Bone marrow (tissue), 2 donors: Measurements from ENCODE around the gene LCE1E.

Source experiments
- DNase-seq, 2 donors: peaks; one replicate each; lab custom pipeline; 2025; lab: John Stamatoyannopoulos, UW

The LCE1E gene, protein sequence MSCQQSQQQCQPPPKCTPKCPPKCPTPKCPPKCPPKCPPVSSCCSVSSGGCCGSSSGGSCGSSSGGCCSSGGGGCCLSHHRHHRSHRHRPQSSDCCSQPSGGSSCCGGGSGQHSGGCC

GRCh38 chr1:152786077-152786476 lies at the start of gene LCE1E:
Gene LCE1E, plus strand, starts transcription at chr1:152786257. Its CDS starts 1,043 bp downstream, at chr1:152787300.
- DNase-seq: no peak

DNA sequence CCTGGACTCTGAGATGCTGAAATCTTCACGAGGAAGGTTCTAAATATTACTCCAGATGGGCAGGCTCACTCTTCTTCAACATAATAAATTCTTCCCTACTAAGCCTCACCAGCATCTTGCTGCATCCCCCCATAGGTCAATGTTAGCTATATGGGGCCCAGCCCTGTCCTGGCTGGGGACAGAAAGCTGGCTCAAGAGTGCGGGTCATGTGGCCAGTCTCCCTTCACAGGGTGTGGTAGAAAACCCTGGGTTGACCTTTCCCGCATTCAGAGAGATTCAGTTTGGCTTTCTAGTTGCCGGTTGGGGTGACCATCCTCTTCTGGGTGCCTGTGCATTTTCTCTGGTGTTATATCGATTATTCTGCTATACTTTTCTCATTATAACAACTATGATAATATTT lies 48.1 kb upstream of the LCE1E start:
- no peak for DNase-seq

DNA sequence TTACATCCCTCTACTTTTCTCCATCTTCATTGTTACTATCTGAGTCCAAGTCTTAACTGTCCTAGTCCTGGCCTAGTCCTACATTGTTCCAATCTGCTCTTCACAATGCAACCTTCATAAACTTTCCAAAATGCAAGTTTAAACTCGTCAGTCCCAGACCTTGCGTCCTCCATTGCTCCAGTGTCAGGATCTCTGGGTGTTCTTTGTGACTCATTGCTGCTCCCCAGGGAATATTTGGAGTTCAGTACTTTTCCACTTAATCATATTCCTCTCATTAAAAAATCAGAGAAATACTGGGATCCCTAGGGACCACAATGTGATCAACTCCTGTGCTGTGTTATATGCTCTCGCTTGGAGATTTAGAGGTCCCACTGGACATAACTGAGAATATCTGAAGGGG lies 46.2 kb upstream of the LCE1E start:
- no peak for DNase-seq

DNA sequence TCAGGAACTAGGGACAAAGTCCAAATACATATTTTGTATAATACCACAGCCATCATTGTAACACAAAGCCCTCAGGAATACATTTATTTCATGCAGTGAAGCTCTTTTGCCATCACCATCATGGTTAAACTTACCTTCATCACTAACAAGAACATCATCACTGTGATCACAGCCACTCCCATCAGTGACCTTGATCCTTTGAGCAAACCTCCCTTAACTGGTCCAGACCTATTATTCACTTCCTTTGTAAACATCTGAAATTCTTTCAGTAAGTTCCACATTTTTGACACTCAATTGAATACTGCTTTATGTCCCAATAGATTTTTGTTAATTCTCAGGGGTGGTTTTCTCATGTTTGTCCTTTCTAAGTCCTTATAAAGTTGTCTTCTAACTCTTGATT lies 44.4 kb upstream of the LCE1E start:
- no peak for DNase-seq

DNA sequence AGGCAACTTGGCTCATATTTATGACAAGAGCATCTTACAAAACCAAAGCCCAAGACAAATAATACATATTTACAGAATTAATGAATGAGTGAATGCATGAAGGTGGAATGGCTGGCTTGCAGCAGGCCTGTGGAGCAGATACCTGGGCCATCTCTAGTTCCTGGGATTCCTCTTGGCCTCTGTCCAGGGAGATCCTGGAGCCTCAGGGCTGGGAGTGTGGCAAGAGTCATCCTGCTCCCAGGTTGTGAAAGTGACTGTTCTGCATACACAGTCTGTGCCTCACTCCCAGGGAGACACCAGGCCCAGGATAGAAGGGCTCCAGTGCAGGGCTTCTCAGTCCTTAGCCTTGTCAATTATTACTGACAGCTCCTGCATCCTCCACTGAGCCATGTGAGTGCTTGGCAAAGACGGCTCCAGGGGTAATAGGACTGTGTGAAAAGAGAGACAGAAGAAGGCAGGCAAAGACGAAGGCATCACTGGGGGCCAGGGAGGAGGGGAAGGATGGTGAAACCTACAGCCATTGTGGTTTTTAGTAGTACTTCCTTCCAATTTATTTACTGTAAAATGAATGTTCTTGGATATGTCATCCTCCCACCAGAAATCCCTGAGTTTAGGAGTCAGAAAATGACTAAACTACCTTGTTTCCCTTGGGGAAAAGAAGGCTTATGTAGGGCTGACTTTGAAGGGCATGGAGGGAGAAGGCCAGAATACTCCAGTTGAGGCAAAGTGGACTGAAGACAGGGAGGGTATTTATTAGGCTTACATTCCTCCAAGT lies 42.5 kb upstream of the LCE1E start:
- DNase-seq: no peak

DNA sequence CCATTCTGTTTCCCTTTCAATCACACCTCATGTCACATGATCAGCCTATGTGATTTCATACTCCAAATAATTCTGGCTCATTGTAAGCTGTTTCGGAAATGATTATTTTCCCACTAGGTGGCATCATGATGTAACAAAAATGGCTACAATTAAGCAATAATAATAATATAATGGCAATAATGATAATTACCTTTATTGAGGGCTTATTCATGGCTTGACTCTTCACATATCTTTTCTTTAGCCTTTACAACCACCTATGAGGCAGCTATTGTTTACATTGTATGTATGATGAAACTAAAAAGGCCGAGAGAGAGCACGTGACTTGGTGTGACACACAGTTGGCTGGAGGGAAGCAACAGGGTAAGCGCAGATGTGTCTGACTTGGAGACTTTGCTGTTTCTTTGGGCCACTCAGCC lies 40.8 kb upstream of the LCE1E start:
- no peak for DNase-seq

DNA sequence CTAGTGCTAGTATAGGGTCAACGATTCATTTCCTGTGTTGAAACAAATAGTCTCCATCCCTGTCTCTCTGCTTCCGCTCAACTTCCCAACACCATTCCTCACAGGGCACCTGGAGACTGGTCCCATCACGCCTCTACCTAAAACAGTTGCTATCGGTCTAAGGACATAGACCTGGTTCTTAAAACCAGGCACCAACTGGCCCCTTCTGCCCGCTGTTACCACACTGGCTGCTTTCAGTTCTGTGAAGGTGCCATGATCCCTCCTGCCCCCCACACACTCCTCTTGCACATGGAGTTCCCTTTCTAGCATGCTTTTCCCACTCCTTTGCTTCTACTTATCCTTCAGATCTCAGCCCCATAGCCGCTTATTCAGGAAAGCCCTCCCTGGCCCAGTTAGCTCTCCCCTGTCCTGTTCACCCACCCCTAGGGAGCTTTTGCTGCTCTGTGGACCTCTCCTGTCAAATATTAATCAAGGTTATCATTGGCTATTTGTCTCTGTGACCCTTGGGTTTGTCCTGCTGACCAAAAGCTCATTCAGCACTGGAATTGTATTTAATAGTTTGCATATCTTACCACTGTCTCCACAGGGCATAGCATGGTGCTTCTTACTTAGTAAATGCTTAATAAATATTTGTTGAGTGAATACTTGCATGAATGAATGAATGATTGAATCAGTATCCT lies 40.2 kb upstream of the LCE1E start:
- no peak for DNase-seq

- no peak for DNase-seq
These were observed 38.2 kb upstream of the LCE1E start for GRCh38 chr1:152747831-152748230.

DNA sequence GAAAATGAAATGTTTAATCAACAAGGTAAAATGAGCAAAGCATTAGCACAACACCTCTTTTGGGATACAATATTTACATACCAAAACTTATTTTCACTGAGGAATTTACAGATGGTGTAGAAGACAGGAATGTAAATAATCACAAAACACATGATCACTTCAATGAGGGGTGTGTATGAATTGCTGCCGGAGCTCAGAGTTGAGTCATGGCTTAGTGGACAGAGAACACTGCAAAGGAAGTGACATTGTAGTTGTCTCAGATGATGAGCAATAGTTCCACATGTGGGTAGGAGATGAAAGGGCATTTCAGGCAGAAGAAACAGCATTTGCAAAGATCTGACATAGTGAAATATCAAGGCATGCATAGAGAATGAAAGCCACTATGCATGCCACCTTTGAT lies 33.8 kb upstream of the LCE1E start:
- no peak for DNase-seq

DNA sequence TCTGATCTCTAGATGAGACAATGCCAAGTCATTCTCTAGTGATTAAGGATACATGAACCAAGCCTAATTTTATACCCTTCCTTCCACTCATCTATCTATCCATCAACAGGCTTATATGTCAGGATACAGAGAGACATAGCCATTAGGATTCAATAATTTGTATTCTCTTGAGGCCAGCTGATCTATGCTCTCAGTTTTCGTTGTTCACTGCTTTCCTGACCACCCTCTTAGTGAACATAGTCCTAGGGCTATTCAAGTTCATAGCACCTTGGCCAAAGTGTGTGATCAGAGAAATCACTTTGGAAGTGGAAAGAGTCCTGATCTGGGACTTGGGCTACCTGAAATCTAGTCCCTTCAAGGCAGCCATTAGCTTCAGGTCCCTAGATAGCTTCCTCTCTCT lies 32.5 kb upstream of the LCE1E start:
- DNase-seq: no peak

DNA sequence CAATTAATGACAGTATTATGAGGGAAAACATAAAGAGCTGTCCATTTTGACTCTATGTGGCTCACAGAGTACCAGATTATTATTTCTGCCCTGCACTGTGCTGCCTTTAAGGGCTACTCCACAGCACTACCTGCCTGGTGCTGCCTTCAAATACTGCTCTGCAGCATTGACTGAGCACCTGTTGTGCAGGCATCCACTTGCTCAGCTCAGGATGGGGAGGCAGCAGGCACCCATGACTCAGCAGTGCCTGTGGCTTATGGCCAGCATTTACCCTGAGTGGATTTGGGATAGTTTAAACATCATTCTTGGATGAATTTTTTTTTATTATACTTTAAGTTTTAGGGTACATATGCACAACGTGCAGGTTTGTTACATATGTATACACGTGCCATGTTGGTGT lies 29.2 kb upstream of the LCE1E start:
- no peak for DNase-seq

DNA sequence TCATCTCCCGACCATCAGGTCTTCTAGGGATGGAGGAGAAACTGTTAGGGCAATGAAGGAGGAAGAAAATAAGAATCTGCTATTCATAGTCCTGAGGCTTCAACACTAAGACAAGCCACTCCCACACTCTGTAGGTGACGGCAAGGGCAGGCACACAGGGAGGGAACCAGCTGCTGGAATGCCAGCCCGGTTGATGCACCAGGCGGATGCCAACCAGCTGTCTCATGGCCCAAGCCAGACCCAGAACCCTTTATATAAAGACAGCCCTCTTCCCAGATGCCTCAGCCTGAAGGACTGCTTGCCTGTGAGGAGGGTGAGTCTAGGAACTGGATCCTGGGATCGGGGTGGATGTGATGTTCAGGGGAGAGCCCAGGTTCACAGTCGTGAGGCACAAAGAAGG lies 28.3 kb upstream of the LCE1E start, which contains the start of gene KPRP:
Gene KPRP (plus strand): TSS at position 279 of the 400 bp plus-strand sequence. CDS start 1,564 bp downstream, outside the sequence.
- DNase-seq: no peak

DNA sequence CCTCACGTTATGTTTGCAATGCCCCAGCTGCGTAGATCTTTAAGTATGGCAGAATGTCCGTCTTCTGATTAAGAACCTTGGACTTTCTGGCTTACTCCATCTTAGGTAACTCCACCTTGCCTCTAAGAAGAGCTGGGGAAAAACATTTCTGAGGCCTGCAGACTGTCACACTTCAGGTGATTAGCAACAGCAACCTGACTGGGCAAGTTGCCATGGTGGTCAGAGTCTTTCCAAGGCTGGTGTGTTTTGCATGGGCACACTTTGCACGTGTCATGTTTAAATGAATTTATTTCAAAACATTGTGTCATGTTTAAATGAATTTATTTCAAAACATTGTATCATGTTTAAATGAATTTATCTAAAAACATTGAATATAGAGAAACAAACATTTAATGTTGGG lies 27.4 kb upstream of the LCE1E start:
- no peak for DNase-seq

GRCh38 chr1:152759453-152760173 lies 26.4 kb upstream of the LCE1E start:
- no peak for DNase-seq

GRCh38 chr1:152760551-152761190 lies 25.4 kb upstream of the LCE1E start:
- DNase-seq: no peak

GRCh38 chr1:152761609-152762213 lies 24.3 kb upstream of the LCE1E start:
- no peak for DNase-seq

- DNase-seq: no peak
These were observed 17.1 kb upstream of the LCE1E start for GRCh38 chr1:152768847-152769533.

DNA sequence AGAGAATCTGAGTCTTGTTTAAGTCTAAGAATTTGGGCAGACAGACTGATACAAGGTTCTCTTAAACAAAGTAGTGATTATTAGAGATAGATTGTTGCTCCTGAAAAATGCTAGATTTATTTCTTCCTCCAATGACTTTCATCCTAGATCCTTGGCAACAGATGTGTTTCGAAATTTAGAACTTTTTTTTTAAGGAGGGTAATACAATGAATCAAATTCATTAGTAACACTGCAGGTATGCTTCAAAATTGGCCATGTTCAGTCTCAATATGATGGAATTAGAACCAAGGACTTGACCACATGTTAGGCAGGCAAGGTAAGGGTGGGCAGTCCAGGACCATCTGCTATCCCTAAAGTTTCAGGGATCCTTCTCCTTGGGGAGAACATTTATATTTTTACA lies 15.6 kb upstream of the LCE1E start:
- no peak for DNase-seq

- no peak for DNase-seq
These were observed 11.2 kb upstream of the LCE1E start, which contains the start of gene LCE1F for GRCh38 chr1:152774875-152775274. Gene LCE1F, plus strand, starts transcription at chr1:152775140. Its CDS starts 1,232 bp downstream, at chr1:152776372.

DNA sequence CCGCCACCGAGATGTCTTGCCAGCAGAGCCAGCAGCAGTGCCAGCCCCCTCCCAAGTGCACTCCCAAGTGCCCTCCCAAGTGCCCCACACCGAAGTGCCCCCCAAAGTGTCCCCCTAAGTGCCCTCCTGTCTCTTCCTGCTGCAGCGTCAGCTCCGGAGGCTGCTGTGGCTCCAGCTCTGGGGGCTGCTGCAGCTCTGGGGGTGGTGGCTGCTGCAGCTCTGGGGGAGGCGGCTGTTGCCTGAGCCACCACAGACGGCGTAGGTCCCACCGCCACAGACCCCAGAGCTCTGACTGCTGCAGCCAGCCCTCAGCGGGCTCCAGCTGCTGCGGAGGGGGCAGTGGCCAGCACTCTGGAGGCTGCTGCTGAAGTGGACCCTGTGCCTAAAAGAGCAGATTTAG lies 9.7 kb upstream of the LCE1E start:
- DNase-seq: no peak
